Measurements from ENCODE around the gene SPAG6.

- no peak for TF ChIP-seq CTCF (conservative IDR thresholded peaks at IDR 0.05)
- TF ChIP-seq EZH2 (IDR thresholded peaks at IDR 0.05; ENCODE audit: low read depth): no peak
These were observed at the start of gene SPAG6 for GRCh38 chr10:22345301-22346095.
